K562 (cell line): ENCODE results near the gene NRF1. TPM values are rescaled to one million over a fixed set of nuclear protein-coding genes. Genes with fewer than 3 reads are reported as not detected.

Experiments
- CTCF ChIP-seq, 3 experiments: IDR thresholded peaks in 2 of 3; conservative IDR thresholded peaks in 1 of 3; 2 replicates each; pipeline ENCODE4 v1.5.1; 2011 to 2012; ENCODE audit warnings: low read length in 3 of 3, mild to moderate bottlenecking in 3 of 3, control low read depth in 2 of 3, improper control_type of control experiment in 1 of 3, inconsistent platforms in 1 of 3, low read depth in 1 of 3, mixed read lengths in 1 of 3, moderate library complexity in 1 of 3; ENCODE audit not compliant: insufficient read depth in 2 of 3
- GABPA ChIP-seq: fragments of 200-800 bp; sonication (Bioruptor generic); conservative IDR thresholded peaks from 2 replicates; pipeline ENCODE4 v1.6.1; 2016; ENCODE audit warnings: low read depth, missing genetic modification characterization, missing compliant biosample characterization
- MTA2 ChIP-seq: fragments of 450-650 bp; IDR thresholded peaks from 2 replicates; pipeline ENCODE4 v1.6.1; 2016; ENCODE audit warnings: low read depth
- MYC ChIP-seq, 2 experiments: fragments of 250-450 bp in 1 of 2; sonication (Bioruptor Pico) in 1 of 2; IDR thresholded peaks; 2 replicates each; pipeline versions ENCODE4 v1.5.1 to v1.6.1; 2012 to 2021; ENCODE audit warnings: low read depth in 2 of 2, borderline replicate concordance in 1 of 2, improper control_type of control experiment in 1 of 2, low read length in 1 of 2, mild to moderate bottlenecking in 1 of 2, moderate library complexity in 1 of 2
- TBP ChIP-seq: optimal IDR thresholded peaks from 2 replicates; pipeline ENCODE3; 2011; ENCODE audit warnings: low read depth, low read length, improper control_type of control experiment
- polyA plus RNA-seq, 8 experiments: library from polyadenylated mRNA; depleted of rRNA in 4 of 8; stranded (reverse) in 5 of 8; unstranded in 3 of 8; fragments of >200 nt; fragmentation: Nextera tagmentation in 2 of 8; fragmentation: Illumina TruSeq in 1 of 8; extraction: Ambion mirVana in 2 of 8; extraction: Trizol in 1 of 8; gene quantifications; 2 replicates each; pipeline versions ENCODE4 v1.2.1 to v1.2.3, GENCODE V29; 2011 to 2014; ENCODE audit warnings: inconsistent platforms in 1 of 8, missing spikeins in 1 of 8
- total RNA-seq, 7 experiments: library from RNA; depleted of rRNA in 6 of 7; stranded (reverse); fragments of >200 nt in 6 of 7; fragmentation: Illumina TruSeq in 2 of 7; extraction: Trizol in 2 of 7; gene quantifications; 2 replicates each; pipeline versions ENCODE4 v1.2.1 to v1.2.3, GENCODE V29; 2011 to 2021; ENCODE audit warnings: low replicate concordance in 1 of 7
- TF ChIP-seq, protein P1 (sequence below), 2 experiments: fragments of 450-650 bp; formaldehyde crosslinking in 1 of 2; IDR thresholded peaks; 2 replicates each; pipeline versions ENCODE4 v1.4.0 to v1.6.1; 2014 to 2020; ENCODE audit warnings: mild to moderate bottlenecking in 2 of 2, borderline replicate concordance in 1 of 2, low read depth in 1 of 2

NRF1 gene
- total and polyA plus RNA-seq, 9 of the 15 experiments (the other 6 are each of a cell fraction or from before 2014, with no cell fraction given) = 8.6 to 28.8 (median 20.3) TPM

DNA sequence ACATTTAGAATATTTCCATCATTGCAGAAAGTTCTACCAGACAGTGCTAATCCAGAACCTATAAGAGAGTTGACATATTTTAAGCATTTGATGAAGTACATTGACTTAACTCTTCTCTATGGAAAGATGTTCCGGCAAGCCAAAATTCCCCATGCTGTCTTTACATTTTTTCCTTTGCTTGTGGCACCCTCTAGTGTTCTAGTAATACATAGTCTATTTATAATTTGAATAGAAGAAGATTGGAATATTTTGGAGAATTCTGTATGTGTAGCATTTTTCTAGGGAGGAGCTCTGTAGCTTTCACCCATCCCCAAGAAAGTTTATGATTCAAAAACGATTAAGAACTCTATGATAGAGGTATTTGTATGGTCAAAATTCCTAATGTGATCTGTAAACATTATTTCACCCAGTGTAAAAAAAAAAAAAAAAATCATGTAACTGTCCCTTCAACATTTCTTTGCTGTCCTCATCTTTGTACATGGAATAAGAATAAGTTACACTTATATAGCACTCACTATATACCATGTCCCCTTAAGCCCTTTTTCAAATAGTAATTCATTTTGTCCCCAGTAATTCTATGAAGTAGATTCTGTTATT, 33.2 kb downstream of the NRF1 start (continued):
- TF ChIP-seq, protein P1, sequence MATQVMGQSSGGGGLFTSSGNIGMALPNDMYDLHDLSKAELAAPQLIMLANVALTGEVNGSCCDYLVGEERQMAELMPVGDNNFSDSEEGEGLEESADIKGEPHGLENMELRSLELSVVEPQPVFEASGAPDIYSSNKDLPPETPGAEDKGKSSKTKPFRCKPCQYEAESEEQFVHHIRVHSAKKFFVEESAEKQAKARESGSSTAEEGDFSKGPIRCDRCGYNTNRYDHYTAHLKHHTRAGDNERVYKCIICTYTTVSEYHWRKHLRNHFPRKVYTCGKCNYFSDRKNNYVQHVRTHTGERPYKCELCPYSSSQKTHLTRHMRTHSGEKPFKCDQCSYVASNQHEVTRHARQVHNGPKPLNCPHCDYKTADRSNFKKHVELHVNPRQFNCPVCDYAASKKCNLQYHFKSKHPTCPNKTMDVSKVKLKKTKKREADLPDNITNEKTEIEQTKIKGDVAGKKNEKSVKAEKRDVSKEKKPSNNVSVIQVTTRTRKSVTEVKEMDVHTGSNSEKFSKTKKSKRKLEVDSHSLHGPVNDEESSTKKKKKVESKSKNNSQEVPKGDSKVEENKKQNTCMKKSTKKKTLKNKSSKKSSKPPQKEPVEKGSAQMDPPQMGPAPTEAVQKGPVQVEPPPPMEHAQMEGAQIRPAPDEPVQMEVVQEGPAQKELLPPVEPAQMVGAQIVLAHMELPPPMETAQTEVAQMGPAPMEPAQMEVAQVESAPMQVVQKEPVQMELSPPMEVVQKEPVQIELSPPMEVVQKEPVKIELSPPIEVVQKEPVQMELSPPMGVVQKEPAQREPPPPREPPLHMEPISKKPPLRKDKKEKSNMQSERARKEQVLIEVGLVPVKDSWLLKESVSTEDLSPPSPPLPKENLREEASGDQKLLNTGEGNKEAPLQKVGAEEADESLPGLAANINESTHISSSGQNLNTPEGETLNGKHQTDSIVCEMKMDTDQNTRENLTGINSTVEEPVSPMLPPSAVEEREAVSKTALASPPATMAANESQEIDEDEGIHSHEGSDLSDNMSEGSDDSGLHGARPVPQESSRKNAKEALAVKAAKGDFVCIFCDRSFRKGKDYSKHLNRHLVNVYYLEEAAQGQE (IDR thresholded peaks at IDR 0.05; ENCODE audit: borderline replicate concordance) = peak; percentile 75; the same call in 1 of the 2 replicates
- TF ChIP-seq, protein P1 (CRISPR knock-in tag; IDR thresholded peaks at IDR 0.05; ENCODE audit: low read depth) = no peak
- TF ChIP-seq MYC (IDR thresholded peaks at IDR 0.05; ENCODE audit: low read depth, low read length) (0 out of 2 replicates have a peak, but pooled peaks have one; percentile 2), MYC (CRISPR knock-in tag; IDR thresholded peaks at IDR 0.05; ENCODE audit: borderline replicate concordance, low read depth) (no peak), CTCF (IDR thresholded peaks at IDR 0.05 in 2 of 3, conservative IDR thresholded peaks at IDR 0.05 in 1 of 3; ENCODE audit: insufficient read depth in 2 of 3, low read depth in 1 of 3, low read length in 3 of 3) (peak; percentile 61 to 86 (median 66); a peak in 5 of 6 replicates), TBP (no peak), MTA2 (no peak), GABPA (tag) (no peak)
